Subcutaneous adipose tissue (tissue), 4 donors: ENCODE data around the gene GFRA4. TPM values are rescaled to one million over a fixed set of nuclear protein-coding genes. Genes with fewer than 3 reads are reported as not detected.

Experiments
- total RNA-seq, 4 donors: library from RNA; depleted of rRNA; stranded (reverse); fragments of >200 nt; gene quantifications; one replicate each; pipeline ENCODE4 v1.1.0, GENCODE V29; 2016
- TF ChIP-seq, protein P1 (sequence below): fragments of 450-650 bp; IDR thresholded peaks from one replicate; pipeline ENCODE4 v1.5.1; 2016; ENCODE audit warnings: low read depth, mild to moderate bottlenecking, control low read depth, antibody characterized with exemption, moderate library complexity

The GFRA4 gene
- total RNA-seq, 4 donors from 2014 or later = not detected

DNA sequence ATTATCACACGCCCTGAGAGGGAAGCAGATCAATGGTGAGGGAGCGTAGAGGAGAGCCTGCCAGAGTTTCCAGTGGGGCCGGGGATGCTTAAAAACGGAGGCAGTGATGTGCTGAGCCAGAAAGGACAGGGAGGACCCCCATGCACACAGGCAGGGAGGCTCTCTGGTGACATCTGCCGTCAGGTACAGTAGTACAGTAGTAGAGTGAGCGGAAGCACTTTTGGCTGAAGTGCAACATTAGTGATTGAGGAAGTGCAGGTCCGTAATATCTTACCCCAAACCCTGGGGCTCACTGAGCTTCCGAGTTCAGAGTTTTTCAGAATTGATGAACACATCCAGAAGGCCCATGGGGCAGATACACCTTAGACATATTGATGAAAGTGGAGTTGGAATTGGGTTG is 42.1 kb downstream of the GFRA4 start:
- TF ChIP-seq, protein P1, sequence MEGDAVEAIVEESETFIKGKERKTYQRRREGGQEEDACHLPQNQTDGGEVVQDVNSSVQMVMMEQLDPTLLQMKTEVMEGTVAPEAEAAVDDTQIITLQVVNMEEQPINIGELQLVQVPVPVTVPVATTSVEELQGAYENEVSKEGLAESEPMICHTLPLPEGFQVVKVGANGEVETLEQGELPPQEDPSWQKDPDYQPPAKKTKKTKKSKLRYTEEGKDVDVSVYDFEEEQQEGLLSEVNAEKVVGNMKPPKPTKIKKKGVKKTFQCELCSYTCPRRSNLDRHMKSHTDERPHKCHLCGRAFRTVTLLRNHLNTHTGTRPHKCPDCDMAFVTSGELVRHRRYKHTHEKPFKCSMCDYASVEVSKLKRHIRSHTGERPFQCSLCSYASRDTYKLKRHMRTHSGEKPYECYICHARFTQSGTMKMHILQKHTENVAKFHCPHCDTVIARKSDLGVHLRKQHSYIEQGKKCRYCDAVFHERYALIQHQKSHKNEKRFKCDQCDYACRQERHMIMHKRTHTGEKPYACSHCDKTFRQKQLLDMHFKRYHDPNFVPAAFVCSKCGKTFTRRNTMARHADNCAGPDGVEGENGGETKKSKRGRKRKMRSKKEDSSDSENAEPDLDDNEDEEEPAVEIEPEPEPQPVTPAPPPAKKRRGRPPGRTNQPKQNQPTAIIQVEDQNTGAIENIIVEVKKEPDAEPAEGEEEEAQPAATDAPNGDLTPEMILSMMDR = no peak

DNA sequence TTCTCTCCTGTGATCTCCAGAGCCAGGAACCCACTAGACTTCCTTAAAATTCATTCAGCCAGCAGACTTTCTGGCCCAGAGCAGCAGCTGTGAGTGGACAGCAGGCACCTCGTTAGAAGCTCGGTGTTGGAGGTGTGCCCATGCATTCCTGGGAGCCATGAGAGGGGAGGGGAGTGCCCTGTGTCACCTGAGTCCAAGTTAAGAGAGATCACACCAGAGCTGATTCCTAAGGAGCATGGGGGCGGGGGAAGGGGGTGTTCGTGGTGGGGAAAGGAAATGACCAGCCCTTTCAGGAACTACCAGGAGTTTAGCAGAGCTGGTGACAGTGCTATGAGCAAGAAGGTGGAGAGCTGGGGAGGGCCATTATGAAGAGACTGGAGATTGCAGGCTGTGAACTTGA is 46.9 kb downstream of the GFRA4 start:
- TF ChIP-seq, protein P1 = no peak

DNA sequence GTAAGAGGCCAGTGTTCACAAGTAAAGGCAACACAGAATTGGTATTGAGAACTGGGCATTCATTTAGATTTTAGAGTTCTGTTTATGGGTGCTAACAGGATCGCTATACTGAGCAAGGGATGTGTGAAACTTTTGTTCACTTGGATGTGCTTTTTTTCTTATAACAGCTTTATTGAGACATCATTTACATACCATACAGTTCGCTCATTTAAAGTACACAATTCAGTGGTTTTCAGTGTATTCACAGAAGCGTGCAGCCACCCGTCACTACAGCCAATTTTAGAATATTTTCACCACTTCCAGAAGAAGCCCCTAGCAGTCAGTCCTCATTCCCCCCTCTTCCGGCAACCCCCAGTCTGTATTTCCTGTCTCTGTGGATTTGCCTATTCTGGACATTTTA is 48.7 kb downstream of the GFRA4 start:
- TF ChIP-seq, protein P1 = no peak

DNA sequence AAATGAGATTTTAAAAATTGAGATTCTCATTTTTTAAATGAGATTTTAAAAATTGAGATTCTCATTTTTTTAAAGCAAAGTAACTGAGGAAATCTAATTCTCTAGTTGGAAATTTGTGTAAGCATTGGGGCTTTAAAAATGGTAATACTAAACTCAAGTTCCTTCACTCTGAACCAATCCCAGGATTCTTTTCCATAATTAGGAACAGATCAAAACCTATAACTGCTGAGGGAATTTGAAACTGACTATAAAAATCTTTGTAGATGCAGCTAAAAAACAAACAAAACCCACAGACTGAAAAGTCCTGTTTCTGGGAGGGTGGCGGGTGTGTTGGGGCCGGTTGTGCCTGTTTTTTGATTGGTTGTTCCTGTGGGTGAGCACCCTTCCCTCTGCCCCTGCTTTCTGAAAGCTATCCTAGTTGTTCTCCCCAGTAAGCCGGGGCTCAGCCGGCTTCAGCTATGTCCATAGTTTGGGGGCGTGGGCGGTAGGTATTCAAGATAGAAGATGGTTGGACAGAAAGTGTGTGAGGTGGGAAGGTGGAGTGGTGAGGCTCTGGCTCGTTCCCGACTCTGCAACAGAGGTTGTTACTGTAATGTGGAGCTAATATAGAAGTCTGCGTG is 49.3 kb downstream of the GFRA4 start:
- TF ChIP-seq, protein P1 = no peak

DNA sequence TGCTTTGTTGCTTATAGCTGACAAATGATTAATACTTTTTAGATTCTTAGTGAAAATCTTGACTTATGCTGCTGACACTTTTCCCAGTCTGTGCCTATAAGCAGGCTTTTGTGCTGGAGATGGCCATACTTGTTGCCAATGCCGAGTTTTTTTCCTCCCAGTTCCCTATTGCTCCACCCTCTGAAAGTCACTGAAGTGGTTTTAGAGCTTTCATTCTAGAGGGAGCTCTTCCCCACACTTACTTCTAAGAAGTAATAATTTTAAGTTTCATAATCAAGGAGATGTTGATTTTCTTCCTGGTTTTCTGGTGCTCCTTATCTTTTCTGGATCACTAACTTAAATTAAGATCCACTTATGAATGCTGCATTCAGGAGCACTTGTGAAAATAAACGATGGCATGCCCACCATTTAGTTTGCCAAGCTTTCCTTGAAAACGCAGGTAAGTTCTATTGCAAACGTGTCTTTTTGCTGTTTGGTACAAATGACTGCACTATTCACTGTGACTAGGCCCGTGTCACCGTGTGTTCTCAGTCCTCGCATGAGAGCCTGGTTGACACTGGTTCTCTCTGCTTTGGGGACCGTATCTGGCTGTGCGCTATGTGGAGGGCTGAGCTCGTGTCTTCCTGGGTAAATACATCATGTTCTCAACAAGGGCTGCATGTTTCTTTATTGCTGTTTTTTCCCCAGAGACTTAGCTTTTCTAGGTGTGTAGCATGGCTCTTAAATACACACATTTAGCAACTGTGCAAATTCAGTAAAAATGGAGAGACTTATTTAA is 50.2 kb downstream of the GFRA4 start:
- TF ChIP-seq, protein P1 = no peak

DNA sequence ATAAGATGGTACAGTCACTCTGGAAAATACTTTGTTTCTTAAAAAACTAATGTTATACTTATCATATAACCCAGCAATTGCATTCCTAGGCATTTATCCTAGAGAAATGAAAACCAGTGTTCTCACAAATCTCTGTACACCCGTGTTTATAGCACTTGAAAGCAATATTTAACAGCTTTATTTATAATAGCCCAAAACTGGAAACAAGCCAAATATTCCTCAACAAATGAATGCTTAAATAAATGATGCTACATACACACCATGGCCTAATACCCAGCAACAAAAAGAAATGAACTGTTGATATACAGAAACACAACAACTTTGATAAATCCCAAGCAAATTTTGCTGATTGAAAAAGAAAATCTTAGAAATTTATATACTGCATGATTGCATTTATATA is 51.3 kb downstream of the GFRA4 start:
- TF ChIP-seq, protein P1 = no peak

Other genes starting within 250 kb of the GFRA4 start
- 10 to 100 TPM; 24.7 to 42.3 (median 30.3) TPM for gene ATRN, start 192.4 kb downstream of the GFRA4 start, total RNA-seq
- gene ADAM33, start 18.6 kb upstream of the GFRA4 start, total RNA-seq = 10 to 100 TPM; 23.6 to 43.9 (median 39.0) TPM
- gene SIGLEC1, start 49.2 kb upstream of the GFRA4 start, total RNA-seq = 10 to 100 TPM; 33.2 to 47.8 (median 37.5) TPM
- gene HSPA12B, start 69.3 kb upstream of the GFRA4 start, total RNA-seq = 10 to 100 TPM in 1 of 4 donors, 1 to 10 TPM in 3; 8.0 to 33.7 (median 8.6) TPM
- 100 to 1,000 TPM in 1 of 4 donors, 10 to 100 TPM in 3; 20.1 to 115 (median 22.8) TPM for gene ADISSP, start 104.4 kb upstream of the GFRA4 start, total RNA-seq
- 1 to 10 TPM in 1 of 4 donors, not detected in 3; 1.3 TPM for gene SPEF1, start 118.0 kb upstream of the GFRA4 start, total RNA-seq
- 100 to 1,000 TPM in 1 of 4 donors, 10 to 100 TPM in 3; 36.5 to 101 (median 51.4) TPM for gene CENPB, start 123.3 kb upstream of the GFRA4 start, total RNA-seq
- 10 to 100 TPM; 14.7 to 25.6 (median 19.2) TPM for gene CDC25B, start 132.9 kb upstream of the GFRA4 start, total RNA-seq
- gene AP5S1, start 157.1 kb upstream of the GFRA4 start, total RNA-seq = 10 to 100 TPM in 2 of 4 donors, 1 to 10 TPM in 2; 8.0 to 15.1 (median 10.6) TPM
- gene MAVS, start 183.4 kb upstream of the GFRA4 start, total RNA-seq = 10 to 100 TPM; 20.7 to 58.0 (median 27.2) TPM
- gene PANK2, start 226.0 kb upstream of the GFRA4 start, total RNA-seq = 10 to 100 TPM; 31.3 to 59.5 (median 47.6) TPM